GM12891 (cell line): ENCODE measurements around the gene NUTM1.

ENCODE experiments used
- PAX5 ChIP-seq: IDR thresholded peaks from 2 replicates; pipeline ENCODE4 v1.6.1; 2011; ENCODE audit warnings: low read length, moderate library complexity, mild to moderate bottlenecking; ENCODE audit not compliant: insufficient read depth, severe bottlenecking
- POLR2A ChIP-seq: IDR thresholded peaks from 2 replicates; pipeline ENCODE4 v1.6.1; 2011; ENCODE audit warnings: low read depth, low read length, control low read depth
- POLR2AphosphoS5 ChIP-seq: IDR thresholded peaks from 2 replicates; pipeline ENCODE4 v1.6.1; 2011; ENCODE audit warnings: low read depth, low read length, control low read depth
- POU2F2 ChIP-seq: IDR thresholded peaks from 2 replicates; pipeline ENCODE4 v1.6.1; 2011; ENCODE audit warnings: low read depth, mild to moderate bottlenecking, control low read depth, low read length, moderate library complexity
- SPI1 ChIP-seq: IDR thresholded peaks from 2 replicates; pipeline ENCODE4 v1.6.1; 2011; ENCODE audit warnings: low read depth, low read length, control low read depth
- TAF1 ChIP-seq: IDR thresholded peaks from 2 replicates; pipeline ENCODE4 v1.6.1; 2011; ENCODE audit warnings: low read depth, low read length, control low read depth

- TF ChIP-seq POLR2A (no peak), POLR2AphosphoS5 (no peak), TAF1 (no peak), SPI1 (no peak), PAX5 (no peak), POU2F2 (no peak)
These were observed 27.5 kb downstream of the NUTM1 start for GRCh38 chr15:34370643-34371042.
